Parathyroid adenoma (tissue), 2 donors: ENCODE results near the gene PGPEP1.
A peak's percentile ranks its signal among the peaks of the same experiment; 100 is the strongest.

Experiments used
- H2AFZ ChIP-seq: fragments of 300-600 bp; sonication (generic); one replicate; pipeline ENCODE4 v1.7.0; 2017; ENCODE audit warnings: antibody characterized with exemption, mild to moderate bottlenecking
- H3K27ac ChIP-seq: fragments of 300-600 bp; sonication (generic); one replicate; pipeline ENCODE4 v1.7.0; 2017
- H3K27me3 ChIP-seq: fragments of 300-600 bp; sonication (generic); one replicate; pipeline ENCODE4 v1.7.0; 2017; ENCODE audit warnings: low read length; ENCODE audit not compliant: control insufficient read depth, insufficient read depth
- H3K36me3 ChIP-seq: fragments of 300-600 bp; sonication (generic); one replicate; pipeline ENCODE4 v1.7.0; 2017; ENCODE audit warnings: low read length; ENCODE audit not compliant: control insufficient read depth, insufficient read depth
- H3K4me1 ChIP-seq: fragments of 300-600 bp; sonication (generic); one replicate; pipeline ENCODE4 v1.7.0; 2017; ENCODE audit warnings: control low read depth
- H3K4me2 ChIP-seq: fragments of 300-600 bp; sonication (generic); one replicate; pipeline ENCODE4 v1.7.0; 2017; ENCODE audit warnings: low read length
- H3K4me3 ChIP-seq: fragments of 300-600 bp; sonication (generic); one replicate; pipeline ENCODE4 v1.7.0; 2017; ENCODE audit warnings: low read depth, low read length
- H3K79me2 ChIP-seq: fragments of 300-600 bp; sonication (generic); one replicate; pipeline ENCODE4 v1.7.0; 2017; ENCODE audit warnings: control low read depth
- H3K9ac ChIP-seq: fragments of 300-600 bp; sonication (generic); one replicate; pipeline ENCODE4 v1.7.0; 2017; ENCODE audit warnings: mild to moderate bottlenecking
- H3K9me3 ChIP-seq: fragments of 300-600 bp; sonication (generic); one replicate; pipeline ENCODE4 v1.7.0; 2017; ENCODE audit warnings: low read length; ENCODE audit not compliant: control insufficient read depth
- CTCF ChIP-seq: fragments of 300-600 bp; sonication (generic); IDR thresholded peaks from one replicate; pipeline ENCODE4 v1.7.0; 2017; ENCODE audit warnings: antibody characterized with exemption, mild to moderate bottlenecking
- donor health status: primary hyperparathyroidism.

PGPEP1 gene

GRCh38 chr19:18340190-18340989 lies at the start of gene PGPEP1:
PGPEP1 (plus strand) TSS chr19:18340598; CDS start chr19:18340682, 84 bp downstream.
- Histone ChIP-seq H3K27ac (peak within 1 kb of the TSS; percentile 71), H3K4me2 (peak within 1 kb of the TSS; percentile 95), H3K4me1 (peaks cover 11% of the 10 kb centered on the region), H3K9ac (peak within 1 kb of the TSS; percentile 81), H3K4me3 (peak within 1 kb of the TSS; percentile 73), H3K79me2 (no peaks in the 10 kb centered on the region), H3K9me3 (no peaks in the 10 kb centered on the region), H3K36me3 (no peaks in the 10 kb centered on the region), H2AFZ (peak within 1 kb of the TSS; percentile 75), H3K27me3 (no peaks in the 10 kb centered on the region)
- no peak for TF ChIP-seq CTCF

GRCh38 chr19:18291019-18291524 lies 49.3 kb upstream of the PGPEP1 start:
- no peak for TF ChIP-seq CTCF
- Histone ChIP-seq H2AFZ (peak overlapping the region; percentile 98), H3K9ac (no peak overlapping the region), H3K4me3 (no peak overlapping the region), H3K27me3 (no peaks in the 10 kb centered on the region), H3K79me2 (no peaks in the 10 kb centered on the region), H3K36me3 (no peaks in the 10 kb centered on the region), H3K9me3 (no peaks in the 10 kb centered on the region), H3K4me1 (peaks cover 30% of the 10 kb centered on the region), H3K4me2 (no peak overlapping the region), H3K27ac (peak overlapping the region; percentile 88)

- no peaks in the 10 kb centered on the region for H3K36me3 ChIP-seq
- H2AFZ ChIP-seq, result peak overlapping the region; percentile 98
- H3K27ac ChIP-seq, result peak overlapping the region; percentile 88
- H3K27me3 ChIP-seq, result no peaks in the 10 kb centered on the region
- peak overlapping the region; percentile 95 for H3K4me2 ChIP-seq
- H3K9ac ChIP-seq, result peak overlapping the region; percentile 10
- H3K4me3 ChIP-seq, result peak overlapping the region; percentile 60
- H3K4me1 ChIP-seq, result peaks cover 30% of the 10 kb centered on the region
- no peak for TF ChIP-seq CTCF
- H3K79me2 ChIP-seq, result no peaks in the 10 kb centered on the region
- H3K9me3 ChIP-seq, result no peaks in the 10 kb centered on the region
Observed at GRCh38 chr19:18291590-18292461, 48.6 kb upstream of the PGPEP1 start.

- H3K27me3 ChIP-seq, result no peaks in the 10 kb centered on the region
- peaks cover 30% of the 10 kb centered on the region for H3K4me1 ChIP-seq
- no peaks in the 10 kb centered on the region for H3K9me3 ChIP-seq
- peak overlapping the region; percentile 95 for H3K4me2 ChIP-seq
- H3K4me3 ChIP-seq, result peak overlapping the region; percentile 60
- no peak for TF ChIP-seq CTCF
- H3K36me3 ChIP-seq, result no peaks in the 10 kb centered on the region
- H3K27ac ChIP-seq, result peak overlapping the region; percentile 88
- no peaks in the 10 kb centered on the region for H3K79me2 ChIP-seq
- H2AFZ ChIP-seq, result peak overlapping the region; percentile 98
- H3K9ac ChIP-seq, result peak overlapping the region; percentile 10
Observed at GRCh38 chr19:18292462-18292809, 48.0 kb upstream of the PGPEP1 start.
